ENCODE measurements around the gene AACS.

GRCh38 chr12:125038976-125039625 is 26.1 kb upstream of the AACS start:
- TF ChIP-seq POLR2A (IDR thresholded peaks at IDR 0.05) (no peak), CTCF (IDR thresholded peaks at IDR 0.05 in 8 of 11, conservative IDR thresholded peaks at IDR 0.05 in 3 of 11) (no peak)

All from spleen (tissue), 7 donors.